Limb (tissue), 2 donors: ENCODE measurements around the gene DAAM2.

Source experiments
- DNase-seq, 2 donors: peaks; one replicate each; pipeline ENCODE4 v3.0.0-alpha.2; 2016; ENCODE audit errors: extremely low spot score in 2 of 2

Gene DAAM2

DNA sequence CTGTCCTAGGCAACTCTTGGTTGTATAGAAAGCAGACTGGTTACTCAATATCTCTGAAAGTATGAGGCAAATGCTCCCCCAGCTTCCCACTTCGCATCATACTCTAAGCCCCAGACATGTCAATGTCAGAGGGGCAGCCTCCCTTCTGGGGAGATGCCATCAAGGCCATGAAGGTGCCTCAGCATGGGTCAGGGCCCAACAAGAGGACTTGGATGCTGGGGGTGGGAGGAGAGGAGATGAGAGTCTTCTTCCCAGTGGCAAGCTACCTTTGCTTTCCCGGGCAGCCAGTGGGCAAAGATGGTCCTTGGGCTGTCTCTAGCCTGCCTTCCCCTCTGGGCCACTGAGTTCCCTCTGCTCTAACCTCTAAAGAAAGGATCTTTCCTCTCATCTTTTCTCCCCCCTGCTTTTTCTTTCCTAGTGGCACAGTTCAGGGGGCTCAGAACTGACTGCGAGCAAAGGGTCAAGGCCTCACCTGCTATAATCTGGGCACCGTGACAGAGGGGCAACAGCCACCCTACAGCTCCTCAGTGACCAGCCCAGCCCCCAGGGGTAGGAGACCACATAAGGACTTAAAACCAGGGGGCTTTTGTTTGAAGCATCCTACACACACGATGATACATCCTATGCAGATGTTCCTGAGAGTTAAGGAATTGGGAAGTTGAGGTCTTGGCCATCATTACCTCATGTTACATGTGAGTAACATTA lies 115.8 kb downstream of the DAAM2 start:
- no peak for DNase-seq

DNA sequence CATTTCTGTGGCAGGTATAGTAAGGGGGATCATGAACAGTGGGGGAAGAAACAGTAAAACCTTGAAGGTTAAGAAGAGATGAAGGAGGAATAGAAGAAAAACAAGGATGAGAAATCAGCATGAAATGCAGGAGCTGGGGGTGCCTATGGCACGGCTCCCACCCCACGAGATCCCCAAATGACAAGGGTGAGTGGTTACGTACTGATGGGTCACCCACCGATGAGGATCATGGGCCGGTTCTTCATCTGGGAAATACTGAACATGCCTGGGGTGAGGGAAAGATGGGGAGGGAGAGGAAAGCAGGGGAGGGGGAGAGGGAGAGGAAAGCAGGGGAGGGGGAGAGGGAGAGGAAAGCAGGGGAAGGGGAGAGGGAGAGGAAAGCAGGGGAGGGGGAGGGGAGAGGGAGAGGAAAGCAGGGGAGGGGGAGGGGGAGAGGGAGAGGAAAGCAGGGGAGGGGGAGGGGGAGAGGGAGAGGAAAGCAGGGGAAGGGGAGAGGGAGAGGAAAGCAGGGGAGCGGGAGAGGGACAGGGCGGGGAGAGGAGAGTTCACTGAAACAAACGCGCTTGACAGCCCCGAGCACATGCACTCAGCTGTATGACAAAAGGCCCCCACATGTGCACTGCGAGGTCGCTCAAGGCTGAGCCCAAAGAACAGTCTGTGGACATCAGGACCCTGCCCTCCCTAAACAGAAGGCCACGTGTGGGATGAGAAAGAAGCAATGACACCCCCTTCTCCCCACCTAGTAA lies 116.8 kb downstream of the DAAM2 start:
- no peak for DNase-seq

DNA sequence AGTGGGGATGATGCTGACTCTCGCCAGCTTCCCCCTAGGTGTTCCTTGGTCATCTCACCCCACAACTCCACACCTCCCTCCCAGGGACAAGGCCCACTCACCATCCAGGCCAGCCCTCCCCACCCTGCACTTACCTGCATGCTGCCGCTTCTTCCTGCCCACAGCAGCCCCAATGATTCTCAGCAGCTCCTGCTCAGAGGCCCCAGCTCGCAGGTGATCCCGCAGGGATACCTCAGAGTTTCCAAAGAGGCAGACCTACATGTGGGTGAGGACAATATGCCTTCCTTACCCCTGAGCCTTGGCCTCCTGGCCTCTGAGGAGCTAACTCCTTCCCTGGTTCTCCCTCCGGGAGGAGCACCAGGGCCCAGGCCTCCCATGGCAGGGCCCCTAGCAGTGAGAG lies 117.5 kb downstream of the DAAM2 start:
- no peak for DNase-seq

DNA sequence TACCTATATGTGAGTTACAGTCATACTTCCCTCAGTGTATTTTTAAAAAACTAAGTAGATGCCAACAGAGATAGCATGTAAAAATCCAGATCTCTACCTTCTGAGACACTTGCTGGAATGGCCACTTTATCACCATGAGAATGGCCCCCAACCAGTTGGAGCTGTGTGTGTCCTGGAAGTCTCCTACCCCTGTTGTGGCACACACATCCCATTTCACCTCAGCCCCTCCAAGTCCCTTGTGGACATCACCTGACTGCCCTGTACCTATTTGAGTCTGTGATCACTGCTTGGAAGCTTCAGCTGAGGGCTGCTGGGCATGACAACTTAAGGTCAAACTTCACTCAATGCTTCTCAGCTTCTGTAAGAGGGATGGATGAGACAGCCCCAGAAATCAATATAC lies 118.0 kb downstream of the DAAM2 start:
- DNase-seq: no peak

DNA sequence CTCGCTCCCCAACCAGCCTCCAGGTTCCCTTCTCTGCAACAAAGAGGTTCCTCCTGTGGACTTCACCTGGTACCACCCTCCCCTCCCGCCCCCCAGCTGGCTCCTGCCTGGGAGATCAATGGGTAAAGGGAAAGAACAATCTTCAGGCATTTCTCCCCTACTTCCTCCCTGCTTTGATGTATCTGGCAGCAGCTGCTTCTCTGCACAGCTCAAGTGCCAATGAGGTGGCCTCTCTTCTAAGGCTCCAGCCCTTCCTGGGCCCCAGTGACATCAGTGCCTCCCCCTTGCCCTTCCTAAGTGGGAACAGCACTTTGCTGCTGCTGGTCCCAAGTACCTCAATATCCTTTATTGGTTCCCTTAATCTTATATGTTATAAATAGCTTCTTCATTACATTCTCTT lies 118.6 kb downstream of the DAAM2 start:
- no peak for DNase-seq

DNA sequence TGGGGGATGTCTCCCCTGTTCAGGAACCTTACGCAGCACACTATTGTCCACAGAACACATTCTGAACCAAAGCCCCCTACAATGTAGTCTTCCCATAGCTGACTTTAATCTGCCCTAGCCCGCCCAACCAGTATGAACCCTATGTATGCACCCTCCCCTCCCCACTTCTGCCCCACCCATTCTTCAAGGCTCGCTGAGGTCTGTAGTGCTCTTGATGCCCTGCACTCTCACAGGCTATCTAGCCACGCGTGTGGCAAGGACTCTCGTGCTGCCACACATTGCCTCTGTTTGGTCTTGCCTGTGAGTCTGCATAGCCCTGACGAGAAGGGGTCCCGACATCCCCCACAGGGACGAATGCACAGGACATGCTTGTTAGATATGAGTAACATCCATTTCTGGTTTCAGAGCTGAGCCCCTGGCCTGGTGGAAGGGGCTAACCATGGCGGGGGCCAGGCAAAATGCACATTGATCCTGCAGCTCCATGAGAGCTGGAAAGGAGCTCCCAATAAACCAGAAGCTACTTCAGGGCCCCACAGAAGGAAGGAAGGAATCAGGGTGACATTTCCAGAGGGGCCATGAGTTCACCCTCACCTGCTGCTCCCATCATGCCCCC lies 119.4 kb downstream of the DAAM2 start:
- no peak for DNase-seq

DNA sequence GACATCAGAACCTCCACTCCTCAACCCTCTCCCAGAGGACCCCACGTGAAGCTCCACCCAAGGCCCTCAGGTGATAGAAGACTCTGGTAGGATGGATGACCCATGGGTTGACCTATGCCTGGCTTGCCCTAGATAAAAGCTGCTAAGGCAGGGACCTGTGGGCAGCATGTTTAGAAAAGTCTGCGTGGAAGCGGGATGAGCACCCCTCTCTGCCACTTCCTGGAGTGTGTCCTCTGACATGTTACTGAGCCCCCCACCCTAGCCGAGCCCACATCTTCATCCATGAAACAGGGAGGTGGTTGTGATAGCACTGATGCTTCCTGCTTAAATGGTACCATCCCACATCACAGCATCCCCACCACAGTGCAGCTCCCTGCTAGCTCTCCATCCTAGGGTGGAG lies 120.3 kb downstream of the DAAM2 start:
- peak in 1 of 2 donors; percentile 3 for DNase-seq

DNA sequence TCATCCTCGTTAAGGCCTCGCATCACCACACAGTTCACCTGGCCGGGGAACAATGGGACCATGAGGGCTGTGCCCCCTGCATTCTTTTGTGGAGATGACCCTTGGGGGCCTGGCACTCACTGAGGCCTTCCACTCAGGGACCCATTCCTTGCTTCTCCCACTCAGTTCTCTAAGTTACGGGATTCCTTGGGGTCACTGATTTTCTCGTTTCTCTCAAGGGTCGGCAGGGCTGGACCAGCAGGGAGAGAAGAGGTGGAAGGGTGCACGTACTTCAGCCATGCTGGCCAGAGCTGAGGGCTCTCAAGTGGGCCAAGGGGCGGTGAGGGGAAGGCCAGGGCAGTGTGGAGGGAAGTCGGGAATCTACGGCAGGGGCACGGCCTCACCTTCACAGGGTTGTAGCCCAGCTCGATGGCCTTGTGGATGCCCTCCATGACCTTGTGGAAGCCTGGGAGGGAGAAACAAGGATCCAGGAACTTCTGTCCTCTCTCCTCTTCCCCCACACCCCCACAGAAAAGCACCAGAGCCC lies 121.3 kb downstream of the DAAM2 start:
- no peak for DNase-seq

DNA sequence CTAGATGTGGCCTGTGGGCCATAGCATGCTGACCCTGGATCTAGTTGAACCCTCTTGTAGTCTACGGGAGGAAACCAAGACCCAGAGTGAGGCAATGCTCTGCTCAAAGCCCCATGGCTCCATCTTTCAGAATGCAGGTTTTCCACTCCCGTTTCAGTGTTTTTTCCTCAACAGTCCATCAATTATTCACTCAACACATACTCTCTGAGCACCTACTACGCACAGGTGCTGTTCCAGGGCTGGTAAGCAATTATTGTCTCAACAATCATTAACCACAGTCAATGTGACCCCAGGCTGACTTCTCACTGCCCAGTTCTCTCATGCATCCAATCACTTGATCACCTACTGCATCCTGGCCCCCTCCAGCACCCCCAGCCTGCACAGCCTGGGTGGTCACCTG lies 122.1 kb downstream of the DAAM2 start:
- DNase-seq: no peak

DNA sequence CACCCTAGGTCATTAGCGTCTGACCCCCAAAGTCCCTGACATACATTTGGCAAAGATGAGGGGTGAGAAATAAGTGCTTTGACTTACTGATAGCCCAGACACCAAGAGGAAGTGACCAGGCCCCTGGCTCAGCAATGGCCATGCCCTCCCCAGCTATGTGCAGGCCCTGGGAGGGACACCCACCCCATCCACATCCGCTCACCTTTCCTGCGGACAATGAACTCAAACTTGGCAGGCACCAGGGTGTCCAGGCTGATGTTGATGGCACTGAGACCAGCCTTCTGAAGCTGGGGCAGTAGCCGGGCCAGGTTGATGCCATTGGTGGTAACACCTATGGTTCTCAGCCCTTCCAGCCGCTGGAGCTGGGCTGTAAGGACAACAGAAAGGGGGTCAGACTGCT lies 123.7 kb downstream of the DAAM2 start:
- DNase-seq: peak in 1 of 2 donors; percentile 6

DNA sequence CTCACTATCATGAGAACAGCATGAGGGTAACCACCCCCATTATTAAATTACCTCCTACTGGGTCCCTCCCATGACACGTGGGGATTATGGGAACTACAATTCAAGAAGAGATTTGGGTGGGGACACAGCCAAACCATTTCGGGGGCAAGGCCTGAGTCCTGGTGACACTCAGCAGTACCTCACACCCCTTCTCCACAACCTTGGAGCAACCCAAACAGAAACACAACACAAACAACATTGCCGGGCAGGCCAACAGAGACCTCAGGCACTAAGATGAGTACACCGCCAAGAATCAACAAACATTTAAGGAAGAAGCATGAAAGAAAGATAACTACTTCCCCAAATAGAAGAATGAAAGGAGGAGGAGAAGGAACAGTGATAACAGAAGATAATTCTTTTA lies 125.2 kb downstream of the DAAM2 start:
- no peak for DNase-seq

DNA sequence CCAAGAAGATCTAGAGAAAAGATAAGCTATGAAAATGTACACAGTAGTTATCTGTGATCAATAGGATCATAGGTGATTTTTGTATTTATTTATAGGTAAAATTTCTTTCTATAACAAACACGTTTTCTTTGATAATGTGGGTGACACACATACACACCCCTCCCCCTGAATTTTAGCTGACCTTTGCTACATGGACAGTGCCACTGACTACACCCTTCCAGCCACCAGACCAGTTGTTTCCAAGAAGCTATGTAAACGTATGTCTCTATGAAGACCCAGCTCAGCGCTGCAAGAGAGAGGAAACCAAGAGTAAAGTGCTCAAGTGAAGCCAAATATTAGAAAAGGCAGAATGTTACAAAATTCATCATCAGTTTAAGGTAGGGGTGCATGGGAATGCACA lies 125.8 kb downstream of the DAAM2 start:
- no peak for DNase-seq

DNA sequence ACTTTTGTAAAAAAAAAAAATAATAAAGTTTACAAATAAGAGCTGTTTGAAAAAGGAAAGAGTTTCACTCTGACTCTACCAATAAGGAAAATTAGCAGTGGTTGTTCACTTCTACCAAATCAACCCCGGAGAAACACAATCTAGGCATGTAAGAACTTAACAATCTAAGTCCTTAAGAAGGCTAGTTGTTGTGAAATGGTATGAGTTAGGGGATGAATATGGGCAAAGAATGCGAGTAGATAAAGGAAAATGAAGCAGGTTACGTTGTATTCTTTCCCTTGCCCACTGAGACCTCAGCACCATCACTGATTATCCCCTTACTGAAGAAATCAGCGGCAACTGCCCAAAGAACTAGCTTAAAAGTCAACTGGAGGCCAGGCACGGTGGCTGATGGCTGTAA lies 126.7 kb downstream of the DAAM2 start:
- DNase-seq: no peak

DNA sequence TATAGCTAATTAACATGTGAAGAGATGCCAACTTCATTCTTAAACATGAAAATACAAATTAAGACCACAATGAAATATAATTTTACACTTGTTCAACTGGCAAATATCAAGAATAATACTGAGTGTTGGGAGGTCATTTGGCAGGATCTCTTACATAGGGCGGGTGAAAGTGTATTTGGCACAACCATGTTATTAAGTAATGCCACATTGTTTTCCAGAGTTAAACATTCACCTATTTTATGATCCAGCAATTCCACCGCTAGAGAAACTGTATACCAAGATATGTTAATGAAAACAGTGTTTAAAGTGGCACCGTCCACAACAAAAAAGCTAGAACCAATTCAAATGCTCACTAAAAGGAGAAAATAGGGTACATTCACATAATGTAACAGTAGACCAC lies 128.0 kb downstream of the DAAM2 start:
- DNase-seq: no peak

DNA sequence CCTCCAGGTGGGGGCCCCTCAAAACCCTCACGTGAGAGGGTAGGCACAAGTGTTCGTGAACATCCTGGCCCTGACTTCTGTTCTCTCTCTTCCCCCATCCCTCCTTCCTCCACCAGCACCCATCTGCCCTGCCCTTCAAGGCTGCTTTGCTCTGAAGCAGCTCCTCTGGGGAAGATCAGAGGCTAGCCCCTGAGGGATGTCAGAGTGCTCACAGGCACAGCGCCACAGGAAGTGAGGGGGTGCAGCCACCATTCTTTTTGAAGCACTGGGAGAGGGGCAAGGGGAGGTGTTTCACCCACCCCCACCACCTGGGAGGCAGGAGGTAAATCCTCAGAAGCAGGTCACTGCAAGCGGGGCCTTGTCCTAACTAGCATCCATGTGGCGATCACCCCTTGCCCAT lies 130.6 kb downstream of the DAAM2 start:
- no peak for DNase-seq

DNA sequence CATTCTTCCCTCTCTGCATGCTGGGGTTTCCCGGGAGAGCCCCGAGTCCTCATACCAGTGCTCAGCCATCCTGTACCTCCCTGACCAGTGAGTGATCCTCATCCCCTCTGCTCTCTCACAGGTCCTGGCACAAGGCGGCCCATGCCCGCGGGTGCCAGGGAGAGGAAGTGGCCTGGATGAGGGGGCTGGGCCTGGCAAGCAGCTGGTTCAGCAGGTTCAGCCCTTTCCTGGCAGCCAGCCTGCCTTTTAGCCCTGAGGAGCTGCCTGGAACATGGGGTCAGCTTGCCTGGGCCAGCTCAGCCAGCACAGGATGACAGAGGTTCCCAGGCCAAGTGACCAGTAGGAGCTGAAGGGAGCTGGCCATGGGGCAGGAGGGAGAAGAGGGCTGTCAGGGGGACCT lies 131.2 kb downstream of the DAAM2 start:
- DNase-seq: no peak

DNA sequence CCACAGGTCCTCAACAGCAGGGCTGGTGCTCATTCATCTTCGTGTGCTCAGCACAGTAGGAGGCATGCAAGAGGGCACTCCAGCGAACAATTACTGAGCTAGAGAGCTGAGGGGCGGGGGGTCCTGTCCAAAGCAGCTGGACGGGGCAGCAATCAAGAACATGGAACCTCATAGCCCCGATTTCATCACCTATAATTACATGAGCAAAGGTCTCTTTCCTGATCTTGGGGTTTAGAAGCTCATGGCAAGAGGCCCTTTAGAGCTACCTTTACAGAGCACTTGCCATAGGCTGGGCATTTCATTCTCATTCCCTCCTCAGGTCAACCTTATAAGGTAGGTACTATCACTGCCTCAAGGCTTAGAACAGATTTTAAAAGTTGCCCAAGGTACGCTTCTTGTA lies 131.7 kb downstream of the DAAM2 start:
- no peak for DNase-seq

DNA sequence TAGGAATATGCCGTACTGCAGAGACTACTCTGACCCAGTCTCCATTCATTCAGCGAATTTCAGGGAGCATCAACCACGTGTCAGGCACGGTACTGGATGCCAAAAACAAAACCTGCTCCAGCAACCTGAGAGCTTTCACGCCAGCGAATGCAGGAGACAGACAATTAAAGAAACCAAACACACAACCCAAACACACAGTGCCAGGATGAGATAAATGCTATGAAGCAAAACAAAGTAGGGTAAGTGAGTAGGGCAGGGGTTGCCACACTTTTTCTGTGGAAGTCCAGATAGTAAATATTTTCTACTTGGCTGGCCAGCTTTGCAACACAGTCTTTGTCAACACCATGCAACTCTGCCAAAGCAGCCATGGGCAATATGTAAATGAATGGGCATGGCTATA lies 132.1 kb downstream of the DAAM2 start:
- DNase-seq: no peak

DNA sequence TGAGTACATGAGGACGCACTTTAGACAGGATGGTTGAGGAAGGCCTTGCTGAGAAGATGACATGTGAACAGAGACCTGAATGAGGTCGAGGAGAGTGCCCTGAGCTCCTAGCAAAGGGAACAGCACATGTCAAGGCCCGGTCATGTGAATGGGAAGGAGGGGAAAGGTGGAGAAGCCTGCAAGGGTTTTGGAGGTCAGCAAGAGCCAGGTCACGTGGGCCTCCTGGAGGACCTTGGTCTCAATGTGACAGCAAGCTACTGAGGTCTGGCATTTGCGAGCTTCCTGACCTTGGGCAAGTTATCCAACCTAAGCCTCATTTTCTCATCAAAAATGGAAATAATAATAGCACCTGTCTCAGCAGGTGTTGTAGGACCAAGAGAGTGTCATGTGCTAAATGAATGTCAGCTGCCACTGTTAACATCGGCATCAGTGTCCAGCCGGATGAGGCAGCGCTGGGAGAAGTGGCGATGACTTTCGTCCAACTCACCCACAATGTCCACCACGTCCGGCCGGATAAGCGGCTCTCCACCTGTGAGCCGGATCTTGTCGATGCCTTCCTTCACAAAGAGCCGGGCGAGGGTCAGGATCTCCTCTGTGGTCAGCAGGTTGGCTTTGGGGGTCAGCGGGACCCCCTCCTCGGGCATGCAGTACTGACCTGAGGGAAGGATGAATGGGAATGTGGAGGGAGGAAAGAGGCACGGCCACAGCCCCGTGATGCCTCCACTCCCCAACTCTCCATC lies 133.2 kb downstream of the DAAM2 start:
- no peak for DNase-seq

DNA sequence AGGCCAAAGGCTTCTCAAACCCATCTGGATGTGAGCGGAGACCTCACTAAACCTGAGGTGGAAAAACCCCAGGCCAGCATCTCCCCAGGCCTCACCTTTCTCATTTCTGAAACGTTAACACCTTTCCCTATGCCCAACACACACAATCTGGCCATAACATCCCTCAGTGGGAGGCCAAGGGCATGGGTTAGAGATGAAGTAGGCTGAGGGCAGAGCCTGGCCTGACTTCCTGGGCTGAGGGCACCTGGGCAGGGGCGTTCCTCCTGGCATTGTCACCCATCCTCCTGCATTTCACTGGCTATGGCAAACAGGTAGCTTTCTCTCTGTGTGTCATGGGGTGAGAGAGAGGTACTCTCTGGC lies 133.7 kb downstream of the DAAM2 start:
- no peak for DNase-seq

DNA sequence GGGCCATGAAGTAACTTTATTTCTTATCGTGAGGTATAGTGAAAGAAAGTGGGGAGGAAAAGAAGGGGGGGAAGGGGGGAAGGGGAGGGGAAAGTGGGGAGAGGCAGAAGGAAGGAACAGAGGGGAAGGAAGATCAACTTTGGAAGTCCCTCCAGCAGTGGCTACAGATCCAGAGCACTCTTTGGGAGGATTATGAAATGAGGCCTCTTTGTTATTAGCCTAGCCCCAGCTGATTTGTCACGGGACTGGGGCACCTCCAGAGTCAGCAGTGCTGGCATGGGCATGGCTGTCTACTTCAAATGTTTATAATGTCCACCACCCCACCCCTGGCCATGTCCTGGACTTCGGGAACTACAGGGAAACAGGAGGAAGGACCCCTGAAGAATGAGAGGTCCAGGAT lies 134.5 kb downstream of the DAAM2 start:
- DNase-seq: no peak

DNA sequence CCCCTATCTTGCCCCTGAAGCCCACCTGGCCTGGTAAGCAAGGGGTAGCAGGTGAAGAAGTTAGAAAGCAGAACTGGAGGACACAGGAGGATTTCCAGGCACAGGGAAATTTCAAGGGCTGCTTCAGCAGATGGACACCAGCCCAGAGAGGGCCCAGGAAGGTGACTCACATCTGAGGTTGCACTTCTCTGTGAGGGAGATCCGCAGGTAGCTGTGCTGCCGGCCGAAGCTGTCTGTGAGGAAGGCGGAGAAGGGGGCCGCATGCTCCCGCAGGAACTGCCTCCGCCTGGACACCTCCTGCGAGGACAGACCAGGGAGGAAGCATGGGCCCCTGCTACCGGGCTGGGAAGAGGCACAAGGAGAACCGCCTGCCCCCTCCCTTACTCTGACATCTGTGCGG lies 135.0 kb downstream of the DAAM2 start:
- no peak for DNase-seq
